Measurements from ENCODE around the gene TRIM31.

TRIM31 gene

GRCh38 chr6:30151580-30151979, 38.7 kb upstream of the TRIM31 start:
- CTCF ChIA-PET, result interaction anchor here (0.5 to 6.3 kb wide), 5 partner anchors 13 to 121 kb away, joined by 3 to 80 read pairs (median 5); no protein-coding TSS in a partner anchor

GRCh38 chr6:30150671-30151395, 37.9 kb upstream of the TRIM31 start:
- Histone ChIP-seq H3K27ac (ENCODE audit: extremely low read depth, low read depth, low read length) (no peak overlapping the region), H3K4me1 (ENCODE audit: control insufficient read depth, insufficient read depth, low read length) (peaks cover 17% of the 10 kb centered on the region), H3K36me3 (ENCODE audit: control insufficient read depth in 2 of 2, insufficient read depth in 1 of 2, low read length in 2 of 2) (no peaks in the 10 kb centered on the region), H3K4me3 (ENCODE audit: low read depth, low read length) (no peak overlapping the region), H3K9me3 (ENCODE audit: control insufficient read depth, insufficient read depth, low read depth, low read length) (no peaks in the 10 kb centered on the region)
- TF ChIP-seq ZNF23 (tag by site-specific recombination; IDR thresholded peaks at IDR 0.05; ENCODE audit: borderline replicate concordance) (no peak), ZXDB (tag by site-specific recombination; IDR thresholded peaks at IDR 0.05) (no peak), ZNF112 (tag by site-specific recombination; IDR thresholded peaks at IDR 0.05) (no peak), ZNF558 (tag by site-specific recombination; IDR thresholded peaks at IDR 0.05) (no peak), ZNF658 (tag by site-specific recombination; IDR thresholded peaks at IDR 0.05) (no peak), ZNF654 (tag by site-specific recombination; IDR thresholded peaks at IDR 0.05; ENCODE audit: low read depth) (no peak), ZNF529 (tag by site-specific recombination; IDR thresholded peaks at IDR 0.05; ENCODE audit: insufficient replicate concordance) (no peak), ZNF223 (tag by site-specific recombination; IDR thresholded peaks at IDR 0.05) (no peak)
- TF ChIP-seq, protein P1, sequence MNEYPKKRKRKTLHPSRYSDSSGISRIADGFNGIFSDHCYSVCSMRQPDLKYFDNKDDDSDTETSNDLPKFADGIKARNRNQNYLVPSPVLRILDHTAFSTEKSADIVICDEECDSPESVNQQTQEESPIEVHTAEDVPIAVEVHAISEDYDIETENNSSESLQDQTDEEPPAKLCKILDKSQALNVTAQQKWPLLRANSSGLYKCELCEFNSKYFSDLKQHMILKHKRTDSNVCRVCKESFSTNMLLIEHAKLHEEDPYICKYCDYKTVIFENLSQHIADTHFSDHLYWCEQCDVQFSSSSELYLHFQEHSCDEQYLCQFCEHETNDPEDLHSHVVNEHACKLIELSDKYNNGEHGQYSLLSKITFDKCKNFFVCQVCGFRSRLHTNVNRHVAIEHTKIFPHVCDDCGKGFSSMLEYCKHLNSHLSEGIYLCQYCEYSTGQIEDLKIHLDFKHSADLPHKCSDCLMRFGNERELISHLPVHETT (tag by site-specific recombination; IDR thresholded peaks at IDR 0.05), result no peak
- CTCF ChIA-PET, result interaction anchor here (1.5 to 6.3 kb wide), 2 partner anchors 12 to 19 kb away, joined by 5 to 80 read pairs; no protein-coding TSS in a partner anchor
- POLR2A ChIA-PET, result no interaction called here

More at GRCh38 chr6:30151580-30151979, 38.7 kb upstream of the TRIM31 start:
- H3K27ac ChIP-seq (ENCODE audit: extremely low read depth, low read depth, low read length), result no peak overlapping the region
- peaks cover 24% of the 10 kb centered on the region for H3K4me1 ChIP-seq (ENCODE audit: control insufficient read depth, insufficient read depth, low read length)
- H3K4me3 ChIP-seq (ENCODE audit: low read depth, low read length), result no peak overlapping the region
- no peaks in the 10 kb centered on the region for H3K9me3 ChIP-seq (ENCODE audit: control insufficient read depth, insufficient read depth, low read depth, low read length)
- POLR2A ChIA-PET, result no interaction called here
- no peaks in the 10 kb centered on the region for H3K36me3 ChIP-seq (ENCODE audit: control insufficient read depth in 2 of 2, insufficient read depth in 1 of 2, low read length in 2 of 2)
- TF ChIP-seq, protein P2, sequence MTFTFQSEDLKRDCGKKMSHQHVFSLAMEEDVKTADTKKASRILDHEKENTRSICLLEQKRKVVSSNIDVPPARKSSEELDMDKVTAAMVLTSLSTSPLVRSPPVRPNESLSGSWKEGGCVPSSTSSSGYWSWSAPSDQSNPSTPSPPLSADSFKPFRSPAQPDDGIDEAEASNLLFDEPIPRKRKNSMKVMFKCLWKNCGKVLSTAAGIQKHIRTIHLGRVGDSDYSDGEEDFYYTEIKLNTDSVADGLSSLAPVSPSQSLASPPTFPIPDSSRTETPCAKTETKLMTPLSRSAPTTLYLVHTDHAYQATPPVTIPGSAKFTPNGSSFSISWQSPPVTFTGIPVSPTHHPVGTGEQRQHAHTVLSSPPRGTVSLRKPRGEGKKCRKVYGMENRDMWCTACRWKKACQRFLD (tag by site-specific recombination; IDR thresholded peaks at IDR 0.05), result no peak
- TF ChIP-seq ZNF660 (tag by site-specific recombination; IDR thresholded peaks at IDR 0.05), result no peak
- no peak for TF ChIP-seq ZNF174 (tag by site-specific recombination; IDR thresholded peaks at IDR 0.05)
- TF ChIP-seq ZNF404 (tag by site-specific recombination; IDR thresholded peaks at IDR 0.05), result no peak
- no peak for TF ChIP-seq ZNF707 (tag by site-specific recombination; IDR thresholded peaks at IDR 0.05)
- TF ChIP-seq ZNF791 (tag by site-specific recombination; IDR thresholded peaks at IDR 0.05), result no peak
- TF ChIP-seq ZNF585B (tag by site-specific recombination; IDR thresholded peaks at IDR 0.05), result no peak
- TF ChIP-seq, protein P3, sequence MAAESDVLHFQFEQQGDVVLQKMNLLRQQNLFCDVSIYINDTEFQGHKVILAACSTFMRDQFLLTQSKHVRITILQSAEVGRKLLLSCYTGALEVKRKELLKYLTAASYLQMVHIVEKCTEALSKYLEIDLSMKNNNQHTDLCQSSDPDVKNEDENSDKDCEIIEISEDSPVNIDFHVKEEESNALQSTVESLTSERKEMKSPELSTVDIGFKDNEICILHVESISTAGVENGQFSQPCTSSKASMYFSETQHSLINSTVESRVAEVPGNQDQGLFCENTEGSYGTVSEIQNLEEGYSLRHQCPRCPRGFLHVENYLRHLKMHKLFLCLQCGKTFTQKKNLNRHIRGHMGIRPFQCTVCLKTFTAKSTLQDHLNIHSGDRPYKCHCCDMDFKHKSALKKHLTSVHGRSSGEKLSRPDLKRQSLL (tag by site-specific recombination; IDR thresholded peaks at IDR 0.05), result no peak
- no peak for TF ChIP-seq ZNF157 (tag by site-specific recombination; IDR thresholded peaks at IDR 0.05)
- TF ChIP-seq, protein P4, sequence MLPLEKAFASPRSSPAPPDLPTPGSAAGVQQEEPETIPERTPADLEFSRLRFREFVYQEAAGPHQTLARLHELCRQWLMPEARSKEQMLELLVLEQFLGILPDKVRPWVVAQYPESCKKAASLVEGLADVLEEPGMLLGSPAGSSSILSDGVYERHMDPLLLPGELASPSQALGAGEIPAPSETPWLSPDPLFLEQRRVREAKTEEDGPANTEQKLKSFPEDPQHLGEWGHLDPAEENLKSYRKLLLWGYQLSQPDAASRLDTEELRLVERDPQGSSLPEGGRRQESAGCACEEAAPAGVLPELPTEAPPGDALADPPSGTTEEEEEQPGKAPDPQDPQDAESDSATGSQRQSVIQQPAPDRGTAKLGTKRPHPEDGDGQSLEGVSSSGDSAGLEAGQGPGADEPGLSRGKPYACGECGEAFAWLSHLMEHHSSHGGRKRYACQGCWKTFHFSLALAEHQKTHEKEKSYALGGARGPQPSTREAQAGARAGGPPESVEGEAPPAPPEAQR (tag by site-specific recombination; IDR thresholded peaks at IDR 0.05), result no peak
- no peak for TF ChIP-seq GLIS1 (tag by site-specific recombination; IDR thresholded peaks at IDR 0.05)
- TF ChIP-seq ZNF132 (tag by site-specific recombination; IDR thresholded peaks at IDR 0.05; ENCODE audit: borderline replicate concordance), result no peak
- no peak for TF ChIP-seq ZBTB21 (tag by site-specific recombination; IDR thresholded peaks at IDR 0.05)
- TF ChIP-seq ZNF555 (tag by site-specific recombination; conservative IDR thresholded peaks at IDR 0.05), result no peak
- TF ChIP-seq ZNF140 (tag by site-specific recombination; IDR thresholded peaks at IDR 0.05), result no peak
- TF ChIP-seq SETDB1 (IDR thresholded peaks at IDR 0.05; ENCODE audit: insufficient read length, low read length), result no peak
- no peak for TF ChIP-seq KLF17 (tag by site-specific recombination; IDR thresholded peaks at IDR 0.05)
- no peak for TF ChIP-seq ZNF785 (tag by site-specific recombination; IDR thresholded peaks at IDR 0.05)
